ENCODE results near the gene COL4A5. TPM values are rescaled to one million over a fixed set of nuclear protein-coding genes. Genes with fewer than 3 reads are reported as not detected.
"Not testable (repeated sequence)": the region's sequence is repeated elsewhere in the genome, so short reads cannot be mapped to it uniquely, and the experiment has no call there.

COL4A5 gene
- total and polyA plus RNA-seq, 2 donors (not counting 3 experiments of a cell fraction or from before 2014, with no cell fraction given): 15.4 to 28.8 TPM

DNA sequence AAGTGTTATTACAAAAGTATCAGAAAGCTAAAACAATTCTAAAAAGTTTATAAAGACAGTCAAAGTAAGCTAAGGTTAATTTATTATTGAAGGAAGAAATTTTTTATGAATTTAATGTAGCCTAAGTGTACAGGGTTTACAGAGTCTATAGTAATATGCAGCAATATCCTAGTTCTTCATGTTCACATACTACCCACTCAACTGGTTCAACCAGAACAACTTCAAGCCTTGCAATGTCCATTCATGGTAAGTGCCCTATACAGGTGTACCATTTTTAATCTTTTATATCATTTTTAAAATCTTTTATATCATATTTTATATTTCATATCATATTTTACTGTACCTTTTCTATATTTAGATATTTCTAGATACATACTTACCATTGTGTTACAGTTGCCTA is 34.3 kb downstream of the COL4A5 start:
- H3K79me2 ChIP-seq (ENCODE audit: control insufficient read depth, insufficient read depth, low read length): no peaks in the 10 kb centered on the region
- H3K4me3 ChIP-seq (replicated peaks in 1 of 3; ENCODE audit: insufficient read depth in 1 of 3, low read depth in 1 of 3, low read length in 3 of 3): no peak overlapping the region
- H3K9ac ChIP-seq (replicated peaks; ENCODE audit: extremely low read depth, insufficient read depth, low read length): no peak overlapping the region
- no peak overlapping the region for H3K4me2 ChIP-seq (ENCODE audit: insufficient read depth, low read length)
- no peaks in the 10 kb centered on the region for H3K36me3 ChIP-seq (ENCODE audit: control insufficient read depth in 2 of 2, extremely low read depth in 1 of 2, insufficient read depth in 2 of 2, low read length in 2 of 2)
- no TSS peak for BruUV-seq (replicated peaks)
- dilution Hi-C loops (cut with MboI; ENCODE audit: extremely low pct_ligation_motif_present, low sequenced_read_pairs): no loop called here
- no peaks in the 10 kb centered on the region for H3K9me1 ChIP-seq (replicated peaks; ENCODE audit: control insufficient read depth, extremely low read depth, insufficient read depth, low read length)
- FAIRE-seq (no peak), DNase-seq (ENCODE audit: low read depth, low spot score) (no peak)
- CTCF ChIA-PET: no interaction called here
- H3K9me3 ChIP-seq (replicated peaks; ENCODE audit: control insufficient read depth, insufficient read depth, low read length): no peaks in the 10 kb centered on the region
- POLR2A ChIA-PET: no interaction called here
- intact Hi-C loops (cut with micrococcal nuclease): no loop called here
- no peak for TF ChIP-seq MYC (IDR thresholded peaks at IDR 0.05; ENCODE audit: low read depth, low read length)
- no peak for TF ChIP-seq JUN (IDR thresholded peaks at IDR 0.05; ENCODE audit: borderline replicate concordance, insufficient read depth, insufficient read length, low read depth)
- no peak for TF ChIP-seq EZH2 (IDR thresholded peaks at IDR 0.05; ENCODE audit: borderline replicate concordance, low read depth, low read length, severe bottlenecking)
- no peak for TF ChIP-seq POLR2AphosphoS5 (IDR thresholded peaks at IDR 0.05; ENCODE audit: insufficient read depth, low read depth, low read length)
- TF ChIP-seq, protein P1, sequence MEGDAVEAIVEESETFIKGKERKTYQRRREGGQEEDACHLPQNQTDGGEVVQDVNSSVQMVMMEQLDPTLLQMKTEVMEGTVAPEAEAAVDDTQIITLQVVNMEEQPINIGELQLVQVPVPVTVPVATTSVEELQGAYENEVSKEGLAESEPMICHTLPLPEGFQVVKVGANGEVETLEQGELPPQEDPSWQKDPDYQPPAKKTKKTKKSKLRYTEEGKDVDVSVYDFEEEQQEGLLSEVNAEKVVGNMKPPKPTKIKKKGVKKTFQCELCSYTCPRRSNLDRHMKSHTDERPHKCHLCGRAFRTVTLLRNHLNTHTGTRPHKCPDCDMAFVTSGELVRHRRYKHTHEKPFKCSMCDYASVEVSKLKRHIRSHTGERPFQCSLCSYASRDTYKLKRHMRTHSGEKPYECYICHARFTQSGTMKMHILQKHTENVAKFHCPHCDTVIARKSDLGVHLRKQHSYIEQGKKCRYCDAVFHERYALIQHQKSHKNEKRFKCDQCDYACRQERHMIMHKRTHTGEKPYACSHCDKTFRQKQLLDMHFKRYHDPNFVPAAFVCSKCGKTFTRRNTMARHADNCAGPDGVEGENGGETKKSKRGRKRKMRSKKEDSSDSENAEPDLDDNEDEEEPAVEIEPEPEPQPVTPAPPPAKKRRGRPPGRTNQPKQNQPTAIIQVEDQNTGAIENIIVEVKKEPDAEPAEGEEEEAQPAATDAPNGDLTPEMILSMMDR (IDR thresholded peaks at IDR 0.05; ENCODE audit: extremely low read depth in 1 of 2, insufficient read depth in 1 of 2, low read depth in 1 of 2, low read length in 2 of 2): no peak
- no peak for TF ChIP-seq POLR2A (IDR thresholded peaks at IDR 0.05; ENCODE audit: low read depth, low read length)
- TF ChIP-seq, protein P2, sequence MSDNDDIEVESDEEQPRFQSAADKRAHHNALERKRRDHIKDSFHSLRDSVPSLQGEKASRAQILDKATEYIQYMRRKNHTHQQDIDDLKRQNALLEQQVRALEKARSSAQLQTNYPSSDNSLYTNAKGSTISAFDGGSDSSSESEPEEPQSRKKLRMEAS (IDR thresholded peaks at IDR 0.05; ENCODE audit: insufficient read depth, insufficient read length): no peak
- no peak for TF ChIP-seq FOS (IDR thresholded peaks at IDR 0.05; ENCODE audit: borderline replicate concordance, insufficient read depth, low read length)
- no peak for TF ChIP-seq GATA2 (IDR thresholded peaks at IDR 0.05; ENCODE audit: insufficient read depth, insufficient read length, low read depth, low read length)
- H4K20me1 ChIP-seq (replicated peaks; ENCODE audit: control insufficient read depth, extremely low read depth, insufficient read depth, low read length): no peaks in the 10 kb centered on the region
- no peaks in the 10 kb centered on the region for H3K4me1 ChIP-seq (ENCODE audit: control insufficient read depth, extremely low read depth, insufficient read depth, low read length)
- no peaks in the 10 kb centered on the region for H3K27me3 ChIP-seq (ENCODE audit: control insufficient read depth in 2 of 2, insufficient read depth in 2 of 2, low read length in 2 of 2)
- H2AFZ ChIP-seq (ENCODE audit: low read depth, low read length): no peak overlapping the region
- H3K27ac ChIP-seq (ENCODE audit: insufficient read depth, low read depth, low read length): no peak overlapping the region

DNA sequence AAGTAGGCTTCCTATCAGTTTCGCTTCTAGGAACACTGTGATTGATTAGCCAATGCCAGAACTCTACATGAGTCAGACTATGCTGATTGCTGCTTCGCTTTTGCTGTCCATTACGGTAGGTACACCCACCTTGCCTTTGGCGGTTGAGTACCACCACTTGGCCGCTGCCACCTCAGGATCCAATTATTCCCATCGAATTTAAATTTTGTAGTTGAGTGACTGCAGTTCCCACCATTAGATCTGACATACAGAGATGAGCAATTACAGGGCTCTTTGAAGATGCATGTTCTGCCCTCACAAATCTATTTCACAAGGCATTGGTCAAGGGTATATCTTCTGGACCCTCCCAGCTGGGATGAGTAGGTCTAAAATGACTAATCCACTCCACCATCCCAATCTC is 41.9 kb downstream of the COL4A5 start:
- H3K36me3 ChIP-seq (ENCODE audit: control insufficient read depth in 2 of 2, extremely low read depth in 1 of 2, insufficient read depth in 2 of 2, low read length in 2 of 2); CTCF ChIA-PET; intact Hi-C loops (cut with micrococcal nuclease); H3K27me3 ChIP-seq (ENCODE audit: control insufficient read depth in 2 of 2, insufficient read depth in 2 of 2, low read length in 2 of 2); H3K79me2 ChIP-seq (ENCODE audit: control insufficient read depth, insufficient read depth, low read length); H4K20me1 ChIP-seq (replicated peaks; ENCODE audit: control insufficient read depth, extremely low read depth, insufficient read depth, low read length); DNase-seq (ENCODE audit: low read depth, low spot score); BruUV-seq (replicated peaks); POLR2A ChIA-PET; H3K4me1 ChIP-seq (ENCODE audit: control insufficient read depth, extremely low read depth, insufficient read depth, low read length); H3K9ac ChIP-seq (replicated peaks; ENCODE audit: extremely low read depth, insufficient read depth, low read length); H3K9me1 ChIP-seq (replicated peaks; ENCODE audit: control insufficient read depth, extremely low read depth, insufficient read depth, low read length); H3K9me3 ChIP-seq (replicated peaks; ENCODE audit: control insufficient read depth, insufficient read depth, low read length); dilution Hi-C loops (cut with MboI; ENCODE audit: extremely low pct_ligation_motif_present, low sequenced_read_pairs); H2AFZ ChIP-seq (ENCODE audit: low read depth, low read length); H3K4me3 ChIP-seq (replicated peaks in 1 of 3; ENCODE audit: insufficient read depth in 1 of 3, low read depth in 1 of 3, low read length in 3 of 3); H3K27ac ChIP-seq (ENCODE audit: insufficient read depth, low read depth, low read length); FAIRE-seq; H3K4me2 ChIP-seq (ENCODE audit: insufficient read depth, low read length): not testable (repeated sequence)
